GM21423 (cell line): ENCODE results near the gene PLA2G6.

Experiments used
- ATAC-seq: cut with Tn5 transposase; IDR thresholded peaks from one replicate; pipeline ENCODE4 v1.9.1; 2021; ENCODE audit warnings: mild to moderate bottlenecking, moderate library complexity; ENCODE audit not compliant: unreplicated experiment

PLA2G6 gene

DNA sequence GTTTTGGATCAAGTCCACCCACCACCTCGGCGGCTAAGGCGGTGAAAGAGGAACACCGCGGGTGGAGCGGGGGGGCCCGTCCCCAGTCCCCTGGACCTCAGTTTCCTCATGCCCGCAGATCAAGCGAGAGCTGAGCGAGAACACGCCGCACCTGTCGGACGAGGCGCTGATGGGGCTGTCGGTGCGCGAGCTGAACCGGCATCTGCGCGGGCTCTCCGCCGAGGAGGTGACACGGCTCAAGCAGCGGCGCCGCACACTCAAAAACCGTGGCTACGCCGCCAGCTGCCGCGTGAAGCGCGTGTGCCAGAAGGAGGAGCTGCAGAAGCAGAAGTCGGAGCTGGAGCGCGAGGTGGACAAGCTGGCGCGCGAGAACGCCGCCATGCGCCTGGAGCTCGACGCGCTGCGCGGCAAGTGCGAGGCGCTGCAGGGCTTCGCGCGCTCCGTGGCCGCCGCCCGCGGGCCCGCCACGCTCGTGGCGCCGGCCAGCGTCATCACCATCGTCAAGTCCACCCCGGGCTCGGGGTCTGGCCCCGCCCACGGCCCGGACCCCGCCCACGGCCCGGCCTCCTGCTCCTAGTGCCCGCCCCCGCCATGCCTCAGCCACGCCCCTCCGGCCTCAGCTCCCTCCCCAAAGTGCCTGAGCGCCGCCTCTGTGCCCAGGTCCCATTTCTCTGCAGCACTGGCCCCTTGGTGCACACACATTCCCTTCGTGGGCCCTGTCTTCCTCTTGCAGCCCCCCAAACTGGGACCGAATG, 32.8 kb upstream of the PLA2G6 start:
- ATAC-seq, result no peak

DNA sequence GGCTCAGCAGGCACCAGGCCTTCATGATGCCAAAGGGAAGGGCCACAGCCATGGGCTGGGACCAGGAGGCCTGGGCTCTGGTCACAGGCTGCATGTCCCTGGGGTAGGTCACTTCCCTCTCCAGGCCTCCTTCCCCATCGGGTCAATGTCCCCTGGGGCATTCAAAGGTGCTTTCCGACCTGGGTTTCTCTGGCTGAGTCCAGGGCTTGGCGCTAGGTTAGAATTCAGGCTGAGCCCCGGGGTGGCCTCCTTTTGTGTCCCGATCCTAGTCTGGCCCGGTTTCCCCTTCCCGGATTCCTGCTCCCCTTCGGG, 32.3 kb upstream of the PLA2G6 start:
- ATAC-seq, result no peak

DNA sequence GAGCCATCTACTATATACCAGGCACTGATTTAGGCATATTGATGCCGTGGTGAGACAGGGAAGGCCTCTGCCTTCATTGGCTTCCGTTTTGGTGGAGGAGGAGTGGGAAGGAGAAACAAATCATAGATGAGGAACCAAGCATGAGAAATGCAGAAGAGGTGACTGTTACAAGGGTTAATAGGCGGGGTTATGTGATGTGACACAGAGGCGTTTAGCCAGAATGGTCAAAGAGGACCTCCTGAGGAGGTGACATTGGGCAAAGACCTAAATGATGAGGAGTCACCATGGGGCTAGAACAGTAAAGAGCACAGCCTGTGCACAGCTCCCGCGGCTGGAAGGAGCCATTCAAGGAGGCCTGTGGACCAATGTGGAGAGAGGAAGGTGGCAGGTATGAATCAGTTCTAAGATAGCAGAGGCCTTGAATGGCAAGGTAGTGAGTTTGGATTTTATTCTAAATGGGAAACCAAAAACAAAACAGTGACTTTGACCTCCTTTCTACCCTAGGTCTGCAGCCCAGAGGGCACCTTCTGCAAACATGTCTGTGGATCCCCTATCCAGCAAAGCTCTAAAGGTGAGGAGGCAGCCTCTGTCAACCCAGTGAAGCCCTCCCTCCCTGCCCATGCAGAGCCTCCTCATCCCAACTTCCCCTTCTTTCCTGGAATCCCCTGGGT, 31.8 kb upstream of the PLA2G6 start:
- ATAC-seq, result no peak

DNA sequence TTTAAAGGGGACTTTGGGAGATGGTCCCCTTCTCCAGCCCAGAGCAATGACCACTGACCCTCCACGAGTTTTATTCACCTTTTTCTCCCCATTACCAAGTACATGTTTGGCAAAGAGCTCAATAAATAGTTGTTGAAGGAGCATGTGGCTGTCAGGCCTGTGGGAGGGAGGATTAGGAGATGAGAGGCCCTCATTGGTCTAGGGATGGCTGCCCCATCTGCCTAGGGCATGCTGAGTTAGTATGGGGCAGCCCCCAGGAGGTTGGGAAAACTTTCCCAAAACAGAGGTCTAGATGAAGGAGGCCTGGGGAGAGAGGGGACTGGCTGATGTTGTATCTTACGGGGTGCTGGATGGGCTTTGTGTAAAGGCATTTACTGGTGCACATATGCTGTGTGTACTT, 30.8 kb upstream of the PLA2G6 start:
- ATAC-seq, result no peak

DNA sequence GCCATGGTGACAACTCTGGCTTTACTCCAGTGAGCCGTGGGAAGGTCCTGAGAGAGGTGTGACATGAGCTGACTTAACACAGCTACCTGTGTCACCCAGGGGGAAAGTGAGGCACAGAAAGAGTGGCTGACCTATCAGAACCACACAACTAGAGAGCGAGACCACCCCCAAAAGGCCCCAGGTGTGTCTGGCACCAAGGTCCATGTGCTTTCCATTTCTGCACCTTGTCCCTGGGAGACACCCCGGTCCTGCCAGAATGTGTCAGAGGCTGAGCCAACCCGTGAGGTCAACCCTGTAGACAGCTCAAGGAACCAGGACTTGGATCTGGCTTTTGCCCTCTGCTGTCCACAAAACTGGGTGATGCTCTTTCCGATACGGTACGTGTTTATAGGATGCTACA, 29.9 kb upstream of the PLA2G6 start:
- no peak for ATAC-seq

DNA sequence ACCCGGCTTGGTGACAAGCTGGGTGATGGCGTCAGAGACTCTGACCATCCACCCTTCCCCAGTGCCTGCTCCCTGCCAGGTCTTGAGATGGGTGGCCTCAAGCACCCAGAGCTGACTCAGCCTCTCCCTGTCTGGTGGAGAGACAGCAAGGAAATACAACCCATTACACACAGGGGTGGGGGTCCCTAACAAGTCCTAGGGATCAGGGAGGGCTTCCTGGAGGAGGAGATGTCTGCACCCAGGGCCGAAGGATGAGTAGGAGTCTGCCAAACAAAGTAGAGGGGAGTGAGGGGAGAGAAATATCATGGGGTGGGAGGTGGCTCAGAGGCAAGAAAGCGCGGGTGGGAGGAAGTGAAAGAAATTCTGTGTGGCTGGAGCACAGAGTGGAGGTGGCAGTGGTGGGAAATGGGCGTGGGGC, 26.9 kb upstream of the PLA2G6 start:
- no peak for ATAC-seq

DNA sequence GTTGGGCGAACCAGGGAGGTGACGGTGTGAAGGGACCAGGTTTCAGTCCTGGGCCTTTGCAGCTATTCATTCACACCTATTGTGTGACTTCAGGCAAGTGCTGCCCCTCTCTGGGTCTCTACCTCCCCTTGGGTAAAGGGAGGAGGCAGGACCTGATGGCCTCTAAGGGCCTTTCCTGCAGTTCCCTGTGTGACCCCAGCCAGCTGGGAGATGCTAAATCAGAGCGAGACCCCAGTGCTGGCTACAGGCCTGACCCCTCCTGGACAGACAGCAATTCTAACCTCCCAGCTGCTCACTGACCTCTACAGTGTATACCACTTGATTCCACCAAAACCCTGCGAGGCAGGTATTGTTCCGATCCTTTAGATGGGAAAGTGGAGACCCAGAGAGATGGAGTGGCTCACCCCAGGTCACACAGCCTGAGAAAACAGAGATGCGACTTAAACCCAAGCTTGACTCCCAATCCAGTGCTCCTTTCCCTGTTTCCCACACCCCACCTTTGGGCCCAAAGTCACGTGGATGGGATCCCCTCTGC, 26.3 kb upstream of the PLA2G6 start:
- no peak for ATAC-seq

DNA sequence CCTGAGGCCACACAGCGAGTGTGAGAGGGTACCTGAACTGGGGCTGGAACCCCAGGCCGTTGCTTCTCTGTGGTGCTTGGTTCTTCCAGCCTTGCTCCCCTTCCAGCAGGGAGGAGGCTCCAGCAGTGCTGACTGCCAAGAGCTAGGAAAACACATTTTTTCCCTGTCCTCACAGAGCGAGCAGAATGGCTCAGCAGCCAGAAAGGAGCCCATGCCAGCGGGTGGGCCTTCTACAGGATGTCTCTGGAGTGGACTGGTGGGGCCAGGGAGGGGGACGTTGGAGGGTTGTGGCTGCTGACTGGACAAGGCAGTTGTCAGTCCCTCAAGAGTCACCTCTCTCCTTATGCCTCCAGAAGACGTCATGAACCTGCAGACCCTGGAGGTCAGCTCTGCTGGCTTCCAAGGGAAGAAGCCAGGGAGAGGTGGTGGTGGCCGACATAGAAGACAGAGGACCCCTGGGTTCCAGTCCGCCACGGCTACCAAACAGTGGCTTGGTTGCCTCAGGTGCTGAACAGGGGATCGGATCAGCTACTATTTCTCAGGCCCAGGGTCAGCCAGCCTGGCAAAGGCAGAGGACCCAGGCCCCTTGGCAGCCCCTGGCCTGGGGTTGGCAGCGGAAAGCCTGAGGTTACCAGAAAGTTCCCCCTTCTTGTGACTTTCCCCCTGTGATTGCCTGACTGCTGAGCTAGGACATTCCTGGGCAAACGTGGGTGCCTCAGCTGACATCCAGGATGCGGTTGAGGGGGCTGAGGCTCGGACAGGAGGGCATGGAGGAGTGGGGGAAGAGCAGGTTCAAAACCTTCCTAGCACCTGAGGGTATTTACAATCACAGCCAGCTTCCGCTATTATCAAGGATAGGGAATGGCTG, 23.9 kb upstream of the PLA2G6 start:
- no peak for ATAC-seq

DNA sequence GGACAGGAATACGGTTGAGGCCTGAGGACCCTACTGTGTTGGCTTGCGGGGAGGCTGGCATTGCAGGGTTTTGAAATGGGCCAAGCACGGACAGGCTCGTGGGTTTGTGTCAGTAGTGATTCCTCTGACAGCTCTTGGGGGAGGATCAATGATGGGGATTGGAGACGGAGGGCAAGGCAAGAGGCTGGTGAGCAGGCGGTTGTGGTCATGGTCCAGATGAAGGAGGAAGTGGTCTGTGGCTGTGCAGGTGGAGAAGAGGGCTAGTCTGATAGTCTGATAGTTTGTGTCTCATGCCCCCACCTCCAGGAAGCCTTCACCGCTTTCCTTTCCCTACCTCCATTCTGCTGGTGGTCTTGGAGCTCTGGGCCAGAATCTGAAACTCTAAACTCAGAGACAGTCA, 23.2 kb upstream of the PLA2G6 start:
- peak; percentile 35 for ATAC-seq

DNA sequence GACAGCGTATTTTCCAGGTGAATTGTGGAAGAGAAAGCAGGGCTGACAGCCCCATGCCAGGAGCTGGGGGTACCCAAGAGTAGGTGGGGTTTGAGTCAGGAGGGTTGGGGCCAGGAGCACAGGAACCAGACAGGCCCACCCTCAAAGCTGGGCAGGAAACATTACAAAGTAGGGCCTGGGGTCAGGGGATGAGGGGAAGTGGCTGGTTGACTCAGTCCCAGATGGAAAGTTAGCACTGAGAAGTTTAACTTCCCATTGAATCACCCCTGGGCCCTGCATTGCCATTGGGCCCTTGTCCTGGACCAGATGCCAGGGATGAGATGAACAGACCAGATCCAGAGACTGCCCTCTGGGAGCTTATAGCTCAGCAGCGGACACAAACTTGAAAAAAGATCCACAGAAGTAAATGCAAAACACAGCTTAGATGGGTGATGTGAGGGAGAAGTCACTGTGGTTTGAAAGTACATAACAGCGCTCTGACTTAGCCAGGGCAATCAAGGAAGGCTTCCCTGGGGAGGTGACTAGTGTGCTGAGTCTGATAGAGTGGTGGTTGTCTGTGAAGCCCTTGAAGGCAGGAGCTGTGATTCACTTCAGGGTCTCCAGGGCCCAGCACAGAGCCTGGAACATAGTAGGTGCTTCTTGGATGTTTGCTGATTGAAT, 22.4 kb upstream of the PLA2G6 start:
- ATAC-seq, result no peak

DNA sequence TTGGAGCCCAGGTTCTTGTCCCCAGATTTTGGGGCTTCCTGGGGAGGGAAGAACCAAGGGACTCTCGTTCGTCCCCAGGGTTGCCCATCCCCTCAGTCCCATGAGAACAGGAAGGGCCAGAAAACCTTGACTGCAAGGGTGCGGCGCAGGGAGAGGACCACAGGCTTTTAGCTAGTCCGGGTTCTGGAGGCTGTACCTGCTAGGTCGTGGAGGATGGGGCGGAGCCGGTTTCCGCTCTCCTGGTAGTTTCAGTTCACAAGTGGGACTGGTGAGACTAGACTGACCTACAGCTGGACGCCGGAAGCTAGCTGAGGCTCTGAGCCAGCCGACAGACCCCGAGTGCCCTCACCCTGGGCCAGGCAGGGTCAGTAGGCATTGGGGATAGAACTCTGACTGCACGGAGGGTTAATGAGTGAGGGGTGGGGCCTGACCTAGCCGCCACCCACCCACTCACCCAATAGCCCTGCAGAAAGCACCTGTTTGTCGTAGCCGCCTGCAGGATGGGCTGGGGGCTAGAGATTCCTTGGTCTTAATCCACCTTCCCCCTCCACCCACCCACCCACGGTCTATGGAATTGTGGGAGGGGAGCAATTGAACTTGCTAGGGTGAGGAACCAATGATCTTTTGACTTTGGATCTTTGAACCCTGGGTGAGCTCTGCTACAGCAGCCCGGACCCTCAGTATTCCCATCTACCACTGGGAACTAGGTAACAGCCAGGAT, 21.6 kb upstream of the PLA2G6 start:
- no peak for ATAC-seq

DNA sequence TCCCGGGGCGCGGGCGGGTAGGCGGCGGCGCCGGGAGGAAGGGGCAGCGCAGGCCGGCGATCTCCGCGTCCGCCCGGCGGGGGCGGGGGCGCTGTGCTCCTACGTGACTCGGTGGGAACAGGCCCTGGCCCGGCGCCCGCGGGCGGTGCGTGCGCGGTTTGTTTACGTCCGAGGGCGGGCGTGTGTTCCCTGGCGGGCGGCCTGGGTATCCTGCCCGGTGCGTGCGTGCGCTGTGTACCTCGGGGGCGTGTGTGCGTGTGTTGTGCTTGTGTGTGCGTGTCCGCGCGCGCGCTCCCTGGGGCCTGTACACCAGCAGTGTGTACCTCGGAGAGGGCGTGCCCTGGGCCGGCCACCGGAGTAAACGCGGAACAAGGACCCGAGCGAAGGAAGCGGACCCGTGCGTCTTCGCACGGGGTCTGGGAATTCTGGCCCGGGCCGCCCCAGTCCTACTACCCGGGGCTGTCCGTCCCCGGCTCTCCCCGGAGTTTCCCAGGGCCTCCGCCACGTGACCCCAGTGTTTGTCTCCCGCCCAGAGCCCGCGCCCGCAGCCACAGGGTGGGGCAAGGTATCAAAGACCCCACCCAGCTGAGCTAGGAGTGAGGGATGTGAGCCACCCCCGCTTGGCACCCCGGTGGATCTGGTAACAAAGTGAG, 20.9 kb upstream of the PLA2G6 start:
- peak; percentile 16 for ATAC-seq

DNA sequence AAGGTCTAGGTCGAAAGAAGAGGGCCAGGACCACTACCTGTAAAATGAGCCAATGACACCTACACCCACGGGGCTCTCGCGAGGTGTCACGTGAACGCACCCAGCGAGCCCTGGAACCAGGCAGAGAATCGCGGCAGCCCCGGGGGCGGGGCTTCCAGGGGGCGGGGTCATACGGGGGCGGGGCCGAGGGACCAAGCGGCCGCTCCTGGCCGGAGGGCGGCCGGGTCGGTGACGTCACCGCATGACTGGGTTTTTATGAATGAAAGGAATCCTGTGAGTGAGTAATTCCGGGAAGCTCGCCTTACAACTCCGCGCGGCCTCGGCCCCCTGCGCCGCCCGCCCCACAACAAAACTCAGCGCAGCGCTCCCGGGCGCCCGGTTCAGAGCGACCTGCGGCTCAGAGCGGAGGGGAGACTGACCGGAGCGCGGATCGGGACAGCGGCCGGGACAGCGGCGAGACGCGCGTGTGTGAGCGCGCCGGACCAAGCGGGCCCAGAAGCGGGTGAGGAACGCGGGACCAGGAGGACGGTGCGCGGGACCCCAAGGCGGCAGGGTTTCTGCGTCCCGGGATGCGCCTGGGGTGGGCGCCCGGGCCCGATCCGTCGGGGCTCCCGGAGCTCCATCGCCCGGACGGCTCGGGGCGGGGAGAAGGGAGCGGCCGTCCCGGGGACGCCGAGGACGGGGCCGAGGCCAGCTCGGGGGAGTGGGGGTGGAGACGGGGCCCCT, 20.2 kb upstream of the PLA2G6 start, which contains the start of gene MAFF:
MAFF (plus strand) TSS at position 284 of the 726 bp plus-strand sequence. CDS start 11,860 bp downstream, outside the sequence.
- ATAC-seq, result peak; percentile 39

DNA sequence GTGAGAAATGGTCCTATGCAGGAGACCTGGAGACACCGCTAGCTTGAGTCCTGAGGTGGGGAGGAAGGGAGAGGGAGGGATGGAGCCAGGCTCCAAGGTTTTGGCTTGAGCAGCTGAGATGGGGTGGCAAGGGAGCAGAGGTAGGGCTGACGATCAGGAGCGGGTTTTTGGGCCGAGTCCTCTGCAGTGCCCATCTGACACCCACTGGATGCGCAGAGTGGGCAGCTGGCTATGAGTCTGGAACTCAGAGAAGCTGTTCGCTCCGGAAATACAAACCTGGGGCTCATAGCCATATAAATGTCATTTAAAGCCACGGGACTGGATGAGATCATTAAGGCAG, 19.7 kb upstream of the PLA2G6 start:
- no peak for ATAC-seq

DNA sequence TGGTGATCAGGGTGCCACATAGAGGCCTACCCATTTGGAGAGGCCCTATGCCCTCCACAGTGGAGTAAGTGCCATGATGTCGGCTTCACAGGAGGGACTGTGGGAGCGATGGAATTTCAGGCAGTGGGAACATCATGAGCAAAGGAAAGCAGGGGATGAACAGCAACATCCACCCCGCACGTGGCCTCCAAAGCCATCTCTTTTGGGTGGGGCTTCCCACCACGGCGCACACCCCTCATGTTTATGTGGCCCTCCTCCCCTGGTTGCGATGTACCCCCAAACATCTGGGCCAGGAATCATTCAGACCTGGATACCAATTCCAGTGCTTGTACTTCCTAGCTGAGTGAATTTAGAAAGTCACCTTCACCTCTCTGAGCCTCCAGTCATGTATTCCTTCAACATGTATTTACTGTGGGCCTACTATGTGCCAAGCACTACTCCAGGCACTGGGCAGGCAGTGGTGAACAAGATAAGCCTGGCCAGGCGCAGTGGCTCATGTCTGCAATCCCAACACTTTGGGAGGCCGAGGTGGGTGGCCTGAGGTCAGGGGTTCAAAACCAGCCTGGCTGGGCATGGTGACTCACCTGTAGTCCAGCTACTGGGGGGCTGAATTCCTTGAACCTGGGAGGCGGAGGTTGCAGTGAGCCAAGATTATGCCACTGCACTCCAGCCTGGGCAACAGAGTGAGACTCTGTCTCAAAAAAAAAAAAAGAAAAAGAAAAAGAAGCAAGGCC, 18.4 kb upstream of the PLA2G6 start:
- ATAC-seq, result no peak

DNA sequence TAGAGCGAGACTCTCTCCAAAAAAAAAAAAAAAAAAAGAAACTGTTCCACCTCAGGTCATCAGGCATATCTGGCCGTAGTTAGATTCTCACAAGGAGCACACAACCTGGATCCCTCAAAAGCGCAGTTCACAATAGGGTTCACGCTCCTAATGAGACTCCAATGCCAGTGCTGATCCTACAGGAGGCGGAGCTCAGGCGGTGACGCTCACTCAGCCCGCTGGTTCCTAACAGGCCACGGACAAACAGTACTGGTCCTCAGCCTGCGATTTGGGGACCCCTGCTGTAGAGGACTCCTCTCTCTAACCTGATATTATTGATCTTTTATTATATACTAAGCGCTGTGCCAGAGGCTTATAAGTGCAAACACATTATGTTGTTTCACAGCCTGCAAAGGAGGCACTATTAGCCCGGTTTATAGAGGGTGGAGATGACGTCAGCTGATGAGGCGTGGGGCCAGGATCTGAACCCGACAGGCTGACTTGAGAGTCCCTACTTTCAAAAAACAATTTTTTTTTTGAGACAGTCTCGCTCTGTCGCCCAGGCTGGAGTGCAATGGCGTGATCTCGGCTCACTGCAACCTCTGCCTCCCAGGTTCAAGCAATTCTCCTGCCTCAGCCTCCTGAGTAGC, 15.3 kb upstream of the PLA2G6 start:
- no peak for ATAC-seq

DNA sequence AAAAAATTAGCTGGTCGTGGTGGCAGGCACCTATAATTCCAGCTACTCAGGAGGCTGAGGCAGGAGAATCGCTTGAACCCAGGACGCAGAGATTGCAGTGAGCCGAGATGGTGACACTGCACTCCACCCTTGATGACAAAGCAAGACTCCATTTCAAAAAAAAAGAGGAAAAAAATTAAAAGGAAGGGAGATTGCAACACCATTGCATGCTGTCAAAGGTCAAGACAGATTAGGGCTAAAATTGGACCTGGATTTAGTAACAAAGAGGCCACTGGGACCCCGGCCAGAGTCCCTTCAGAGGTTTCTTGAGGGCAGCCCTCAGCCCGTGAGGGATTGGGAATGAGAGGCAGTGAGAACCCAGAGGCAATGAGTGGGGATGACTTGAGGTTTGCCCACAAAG, 11.9 kb upstream of the PLA2G6 start:
- no peak for ATAC-seq

DNA sequence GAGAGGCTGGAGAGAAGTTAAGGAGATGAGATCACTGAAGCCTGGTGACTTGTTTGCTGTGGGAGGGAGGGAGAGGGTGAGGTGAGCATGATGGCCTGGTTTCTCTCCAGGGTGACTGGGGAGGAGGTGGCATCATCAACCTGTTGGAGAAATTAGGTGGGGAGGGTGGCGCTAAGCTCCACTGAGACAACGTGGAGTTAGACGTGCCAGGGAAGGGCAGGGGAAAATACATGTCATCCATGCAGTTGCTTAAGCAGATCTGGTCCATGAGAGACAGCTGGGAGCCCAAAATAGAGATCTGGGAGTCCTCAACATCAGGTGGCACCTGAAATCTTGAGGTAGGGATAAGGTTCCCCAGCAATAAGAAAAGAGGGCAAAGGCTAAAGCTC, 10.8 kb upstream of the PLA2G6 start:
- no peak for ATAC-seq
